ENCODE results near the gene TLCD5. TPM values are rescaled to one million over a fixed set of nuclear protein-coding genes. Genes with fewer than 3 reads are reported as not detected.
A peak's percentile ranks its signal among the peaks of the same experiment; 100 is the strongest.

TLCD5 gene
- polyA plus RNA-seq, 1 donor (not counting 4 experiments of a cell fraction or from before 2014, with no cell fraction given), result 4.0 TPM

DNA sequence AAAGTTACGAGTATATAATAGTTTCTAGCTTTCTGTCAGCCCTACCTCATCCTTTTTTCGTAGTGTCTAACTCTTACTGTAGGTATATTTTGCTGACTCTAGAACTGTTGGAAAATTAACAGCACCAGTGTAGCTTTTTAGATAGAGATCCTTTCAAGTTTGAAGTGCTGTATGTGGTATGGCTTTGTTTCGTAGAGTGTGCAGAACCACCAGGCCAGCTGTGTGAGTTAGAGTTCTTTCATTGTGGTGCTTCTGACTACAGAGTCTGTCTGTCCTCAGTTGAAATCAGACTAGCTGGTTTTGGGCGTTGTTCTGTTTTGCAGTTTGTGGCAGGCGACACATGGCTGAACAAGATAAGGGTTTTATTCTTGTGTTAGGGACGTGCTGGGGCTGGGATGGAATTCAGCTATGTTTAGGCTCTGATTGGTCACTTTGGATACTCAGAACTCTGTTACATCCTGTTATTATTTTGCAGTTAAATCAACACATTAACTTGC, 14.3 kb downstream of the TLCD5 start:
- Histone ChIP-seq H3K9ac (ENCODE audit: control insufficient read depth, extremely low read depth, insufficient read depth, low read length) (peak overlapping the region; percentile 71), H3K27me3 (ENCODE audit: control insufficient read depth, extremely low read depth, insufficient read depth, low read length) (no peaks in the 10 kb centered on the region), H3K9me3 (ENCODE audit: control insufficient read depth, low read depth, low read length) (no peaks in the 10 kb centered on the region), H3K36me3 (ENCODE audit: control insufficient read depth in 2 of 2, extremely low read depth in 1 of 2, insufficient read depth in 2 of 2, low read length in 2 of 2) (no peaks in the 10 kb centered on the region), H3K79me2 (ENCODE audit: control insufficient read depth, insufficient read depth, low read length) (peaks cover 52% of the 10 kb centered on the region), H2AFZ (ENCODE audit: control insufficient read depth, low read length) (peak overlapping the region; percentile 42), H3K27ac (ENCODE audit: control insufficient read depth, insufficient read depth, low read length) (peak overlapping the region; percentile 71), H3K4me1 (ENCODE audit: control insufficient read depth, extremely low read depth, insufficient read depth, low read length) (peaks cover 66% of the 10 kb centered on the region), H4K20me1 (ENCODE audit: control insufficient read depth, extremely low read depth, insufficient read depth, low read length) (peaks cover 15% of the 10 kb centered on the region), H3K4me2 (ENCODE audit: control insufficient read depth, extremely low read depth, insufficient read depth, low read depth, low read length) (peak overlapping the region; percentile 100), H3K4me3 (ENCODE audit: control insufficient read depth in 2 of 3, extremely low read depth in 1 of 3, insufficient read depth in 2 of 3, low read depth in 1 of 3, low read length in 3 of 3) (peak overlapping the region; percentile 3 to 98 (median 69)), H3K9me1 (ENCODE audit: control insufficient read depth, extremely low read depth, insufficient read depth, low read length) (no peaks in the 10 kb centered on the region)
- TF ChIP-seq EZH2 (IDR thresholded peaks at IDR 0.05; ENCODE audit: low read length) (no peak), CTCF (optimal IDR thresholded peaks at IDR 0.05 in 1 of 3, IDR thresholded peaks at IDR 0.05 in 1 of 3, conservative IDR thresholded peaks at IDR 0.05 in 1 of 3; ENCODE audit: extremely low read depth in 1 of 3, insufficient read depth in 2 of 3, low read length in 3 of 3) (no peak)
- no peak for DNase-seq (ENCODE audit: low read depth, low spot score)
- dilution Hi-C loops (cut with MboI; ENCODE audit: extremely low pct_ligation_motif_present, low sequenced_read_pairs), result no loop called here
- FAIRE-seq, result peak; percentile 71

DNA sequence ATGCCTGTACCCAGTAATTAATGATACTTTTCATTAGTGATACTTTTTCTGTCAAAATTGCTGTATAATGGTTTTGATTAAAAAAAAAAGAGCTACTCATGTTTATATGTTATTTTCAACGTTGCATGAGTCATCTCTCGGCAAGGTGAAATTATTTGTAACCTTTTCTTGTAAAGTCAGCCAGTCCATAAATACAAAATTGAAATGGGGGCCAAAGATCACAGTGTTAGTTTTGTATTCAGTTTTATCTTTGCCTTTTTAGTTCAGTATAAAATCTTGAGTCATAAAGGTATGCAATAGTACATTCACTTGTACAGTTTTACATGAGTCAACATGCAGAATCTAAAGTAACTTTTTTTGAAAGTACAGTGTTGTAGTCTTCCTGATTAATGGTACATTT, 15.4 kb downstream of the TLCD5 start:
- Histone ChIP-seq H3K27ac (ENCODE audit: control insufficient read depth, insufficient read depth, low read length) (peak overlapping the region; percentile 71), H3K4me3 (ENCODE audit: control insufficient read depth in 2 of 3, extremely low read depth in 1 of 3, insufficient read depth in 2 of 3, low read depth in 1 of 3, low read length in 3 of 3) (peak overlapping the region in 2 of 3 experiments; percentile 5 to 69), H3K9ac (ENCODE audit: control insufficient read depth, extremely low read depth, insufficient read depth, low read length) (no peak overlapping the region), H3K27me3 (ENCODE audit: control insufficient read depth, extremely low read depth, insufficient read depth, low read length) (no peaks in the 10 kb centered on the region), H3K36me3 (ENCODE audit: control insufficient read depth in 2 of 2, extremely low read depth in 1 of 2, insufficient read depth in 2 of 2, low read length in 2 of 2) (no peaks in the 10 kb centered on the region), H3K9me1 (ENCODE audit: control insufficient read depth, extremely low read depth, insufficient read depth, low read length) (peaks cover 2% of the 10 kb centered on the region), H3K4me2 (ENCODE audit: control insufficient read depth, extremely low read depth, insufficient read depth, low read depth, low read length) (peak overlapping the region; percentile 100), H3K4me1 (ENCODE audit: control insufficient read depth, extremely low read depth, insufficient read depth, low read length) (peaks cover 69% of the 10 kb centered on the region), H2AFZ (ENCODE audit: control insufficient read depth, low read length) (no peak overlapping the region), H4K20me1 (ENCODE audit: control insufficient read depth, extremely low read depth, insufficient read depth, low read length) (peaks cover 23% of the 10 kb centered on the region), H3K79me2 (ENCODE audit: control insufficient read depth, insufficient read depth, low read length) (peaks cover 56% of the 10 kb centered on the region), H3K9me3 (ENCODE audit: control insufficient read depth, low read depth, low read length) (no peaks in the 10 kb centered on the region)
- DNase-seq (ENCODE audit: low read depth, low spot score), result no peak
- dilution Hi-C loops (cut with MboI; ENCODE audit: extremely low pct_ligation_motif_present, low sequenced_read_pairs), result no loop called here
- TF ChIP-seq EZH2 (IDR thresholded peaks at IDR 0.05; ENCODE audit: low read length) (no peak), CTCF (optimal IDR thresholded peaks at IDR 0.05 in 1 of 3, IDR thresholded peaks at IDR 0.05 in 1 of 3, conservative IDR thresholded peaks at IDR 0.05 in 1 of 3; ENCODE audit: extremely low read depth in 1 of 3, insufficient read depth in 2 of 3, low read length in 3 of 3) (no peak)
- FAIRE-seq, result peak; percentile 9
